ENCODE measurements around the gene FSTL5.

GRCh38 chr4:162017863-162018262 lies 145.9 kb downstream of the FSTL5 start:
- no peak for TF ChIP-seq EZH2phosphoT487 (IDR thresholded peaks at IDR 0.05; ENCODE audit: insufficient read depth, low read depth)
- no peak for TF ChIP-seq EZH2 (IDR thresholded peaks at IDR 0.05; ENCODE audit: insufficient read depth, poor library complexity, severe bottlenecking)

Measured in GM23248 (cell line).